ENCODE results near the gene CYB5R3.

DNA sequence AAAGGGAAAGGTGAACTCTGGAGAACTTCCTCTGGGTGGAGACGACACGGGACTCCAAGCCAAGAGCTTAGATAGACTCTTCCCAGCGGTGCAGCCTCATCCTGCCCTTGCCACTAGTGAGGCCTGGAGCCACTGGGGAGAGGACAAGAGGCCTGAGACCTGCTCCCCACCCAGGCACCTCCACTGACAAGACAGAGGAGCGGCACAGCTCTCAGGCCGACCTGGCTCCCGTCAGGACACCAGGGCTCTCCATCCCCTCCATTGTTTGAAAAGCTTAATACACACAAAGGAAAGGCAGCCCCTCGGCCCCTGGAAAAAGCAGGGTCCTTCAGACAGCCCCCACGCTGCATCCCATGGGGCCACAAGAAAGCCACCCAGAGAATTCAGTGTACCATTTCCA, 64.1 kb downstream of the CYB5R3 start:
- TF ChIP-seq ZNF396 (CRISPR knock-in tag; IDR thresholded peaks at IDR 0.05; ENCODE audit: borderline replicate concordance) (no peak), CTCF (IDR thresholded peaks at IDR 0.05) (no peak), SP1 (CRISPR knock-in tag; conservative IDR thresholded peaks at IDR 0.05) (no peak), FOXP1 (CRISPR knock-in tag; IDR thresholded peaks at IDR 0.05; ENCODE audit: borderline replicate concordance) (no peak)
- TF ChIP-seq, protein P1, sequence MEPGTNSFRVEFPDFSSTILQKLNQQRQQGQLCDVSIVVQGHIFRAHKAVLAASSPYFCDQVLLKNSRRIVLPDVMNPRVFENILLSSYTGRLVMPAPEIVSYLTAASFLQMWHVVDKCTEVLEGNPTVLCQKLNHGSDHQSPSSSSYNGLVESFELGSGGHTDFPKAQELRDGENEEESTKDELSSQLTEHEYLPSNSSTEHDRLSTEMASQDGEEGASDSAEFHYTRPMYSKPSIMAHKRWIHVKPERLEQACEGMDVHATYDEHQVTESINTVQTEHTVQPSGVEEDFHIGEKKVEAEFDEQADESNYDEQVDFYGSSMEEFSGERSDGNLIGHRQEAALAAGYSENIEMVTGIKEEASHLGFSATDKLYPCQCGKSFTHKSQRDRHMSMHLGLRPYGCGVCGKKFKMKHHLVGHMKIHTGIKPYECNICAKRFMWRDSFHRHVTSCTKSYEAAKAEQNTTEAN (CRISPR knock-in tag; IDR thresholded peaks at IDR 0.05), result no peak

All from WTC11 (cell line).